GM12891 (cell line): Measurements from ENCODE around the gene SDHD.

Source experiments
- PAX5 ChIP-seq: IDR thresholded peaks from 2 replicates; pipeline ENCODE4 v1.6.1; 2011; ENCODE audit warnings: low read length, moderate library complexity, mild to moderate bottlenecking; ENCODE audit not compliant: insufficient read depth, severe bottlenecking
- POLR2A ChIP-seq: IDR thresholded peaks from 2 replicates; pipeline ENCODE4 v1.6.1; 2011; ENCODE audit warnings: low read depth, low read length, control low read depth
- POLR2AphosphoS5 ChIP-seq: IDR thresholded peaks from 2 replicates; pipeline ENCODE4 v1.6.1; 2011; ENCODE audit warnings: low read depth, low read length, control low read depth
- POU2F2 ChIP-seq: IDR thresholded peaks from 2 replicates; pipeline ENCODE4 v1.6.1; 2011; ENCODE audit warnings: low read depth, mild to moderate bottlenecking, control low read depth, low read length, moderate library complexity
- SPI1 ChIP-seq: IDR thresholded peaks from 2 replicates; pipeline ENCODE4 v1.6.1; 2011; ENCODE audit warnings: low read depth, low read length, control low read depth
- TAF1 ChIP-seq: IDR thresholded peaks from 2 replicates; pipeline ENCODE4 v1.6.1; 2011; ENCODE audit warnings: low read depth, low read length, control low read depth

DNA sequence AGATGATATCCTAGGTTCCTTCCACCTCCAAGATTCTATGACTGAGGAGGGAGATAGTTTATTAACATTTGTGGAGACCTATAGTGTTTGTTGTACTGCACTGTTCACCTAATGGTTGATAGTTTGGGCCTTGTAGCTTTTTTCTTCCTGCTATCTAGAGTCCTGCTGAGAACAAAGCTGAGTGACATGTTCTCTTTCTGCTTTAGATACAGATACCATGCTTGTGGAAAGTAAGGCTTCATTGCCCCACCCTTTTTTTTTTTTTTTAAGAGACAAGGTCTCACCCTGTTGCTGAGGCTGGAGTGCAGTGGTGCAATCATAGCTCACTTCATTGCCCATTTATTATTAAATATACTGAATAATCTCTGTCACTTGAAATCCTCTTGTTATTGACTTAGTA lies 49.1 kb upstream of the SDHD start:
- no peak for TF ChIP-seq POLR2AphosphoS5
- TF ChIP-seq POLR2A, result no peak
- TF ChIP-seq TAF1, result no peak
- TF ChIP-seq POU2F2, result no peak
- no peak for TF ChIP-seq PAX5
- TF ChIP-seq SPI1, result no peak
